ENCODE results near the gene HACD3. TPM values are rescaled to one million over a fixed set of nuclear protein-coding genes. Genes with fewer than 3 reads are reported as not detected.
A peak's percentile ranks its signal among the peaks of the same experiment; 100 is the strongest.

HACD3 gene
- total and polyA plus RNA-seq, 9 of the 15 experiments (the other 6 are each of a cell fraction or from before 2014, with no cell fraction given) = 48.1 to 117 (median 72.8) TPM

- TF ChIP-seq ZMIZ1 (IDR thresholded peaks at IDR 0.05; ENCODE audit: low read depth in 2 of 2, low read length in 2 of 2) (peak in 1 of 2 experiments; percentile 71; a peak in 1 of 4 replicates), GTF2B (IDR thresholded peaks at IDR 0.05; ENCODE audit: extremely low read depth, insufficient read length) (no peak), SMARCE1 (IDR thresholded peaks at IDR 0.05) (0 out of 2 replicates have a peak, but pooled peaks have one; percentile 15), ARID1B (IDR thresholded peaks at IDR 0.05) (peak; percentile 17; the same call in 1 of the 2 replicates), RAD21 (CRISPR knock-in tag; conservative IDR thresholded peaks at IDR 0.05 in 1 of 2, IDR thresholded peaks at IDR 0.05 in 1 of 2) (peak in 1 of 2 experiments; percentile 26; a peak in 2 of 4 replicates), CEBPG (CRISPR knock-in tag; IDR thresholded peaks at IDR 0.05) (peak; percentile 57; the same call in 1 of the 2 replicates), CEBPG (tag; conservative IDR thresholded peaks at IDR 0.05 in 1 of 2, IDR thresholded peaks at IDR 0.05 in 1 of 2) (no peak), U2AF2 (optimal IDR thresholded peaks at IDR 0.05; ENCODE audit: low read depth, low read length) (no peak), ATF6 (CRISPR knock-in tag; IDR thresholded peaks at IDR 0.05) (peak; percentile 90; the same call in 1 of the 2 replicates), SREBF1 (IDR thresholded peaks at IDR 0.05; ENCODE audit: borderline replicate concordance, low read depth, low read length) (no peak), KLF1 (tag; IDR thresholded peaks at IDR 0.05) (peak; percentile 54), NEUROD1 (IDR thresholded peaks at IDR 0.05; ENCODE audit: borderline replicate concordance, low read depth, low read length, partially characterized antibody) (peak; percentile 82), E4F1 (CRISPR knock-in tag; IDR thresholded peaks at IDR 0.05; ENCODE audit: borderline replicate concordance) (no peak), PML (IDR thresholded peaks at IDR 0.05; ENCODE audit: low read length) (peak; percentile 81), BHLHE40 (IDR thresholded peaks at IDR 0.05; ENCODE audit: low read length) (peak; percentile 47), ETV5 (CRISPR knock-in tag; IDR thresholded peaks at IDR 0.05; ENCODE audit: low read depth) (peak; percentile 72), ZNF76 (CRISPR knock-in tag; IDR thresholded peaks at IDR 0.05; ENCODE audit: borderline replicate concordance) (peak; percentile 55; the same call in 1 of the 2 replicates)
These were observed 13.0 kb upstream of the HACD3 start, which contains the start of gene DPP8 (continued) for GRCh38 chr15:65516997-65517865.

Data from K562 (cell line).